ENCODE data around the gene SEM1. TPM values are rescaled to one million over a fixed set of nuclear protein-coding genes. Genes with fewer than 3 reads are reported as not detected.
"Not testable (repeated sequence)": the region's sequence is repeated elsewhere in the genome, so short reads cannot be mapped to it uniquely, and the experiment has no call there.

The SEM1 gene
- total RNA-seq, result 55.3 TPM
- long read RNA-seq, transcript SEM1-201 (3 exons, 1,314 nt), result major isoform, 48 of 55 reads
- long read RNA-seq, partial matches to known transcripts, result 0 of 55 reads
- long read RNA-seq, other reads (novel, unspliced or antisense), result 6 of 55 reads

- intact Hi-C loops (cut with DNase I), result loop anchor here (5.0 kb wide), 1 partner anchor 387 kb away; the partner anchor contains the start of gene SLC25A13
Measured at GRCh38 chr7:96709381-96710228, at the start of gene SEM1. SEM1 (minus strand) TSS chr7:96709846; CDS start chr7:96709763, 83 bp downstream.

GRCh38 chr7:96757880-96758279 lies 48.2 kb upstream of the SEM1 start:
- intact Hi-C loops (cut with DNase I); DNase-seq (ENCODE audit: low spot score): not testable (repeated sequence)

More at GRCh38 chr7:96709381-96710228, at the start of gene SEM1:
- peak; percentile 92 for DNase-seq (ENCODE audit: low spot score)

- intact Hi-C loops (cut with DNase I), result no loop called here
- DNase-seq (ENCODE audit: low spot score), result no peak
Measured at GRCh38 chr7:96747418-96747940, 37.8 kb upstream of the SEM1 start.

DNA sequence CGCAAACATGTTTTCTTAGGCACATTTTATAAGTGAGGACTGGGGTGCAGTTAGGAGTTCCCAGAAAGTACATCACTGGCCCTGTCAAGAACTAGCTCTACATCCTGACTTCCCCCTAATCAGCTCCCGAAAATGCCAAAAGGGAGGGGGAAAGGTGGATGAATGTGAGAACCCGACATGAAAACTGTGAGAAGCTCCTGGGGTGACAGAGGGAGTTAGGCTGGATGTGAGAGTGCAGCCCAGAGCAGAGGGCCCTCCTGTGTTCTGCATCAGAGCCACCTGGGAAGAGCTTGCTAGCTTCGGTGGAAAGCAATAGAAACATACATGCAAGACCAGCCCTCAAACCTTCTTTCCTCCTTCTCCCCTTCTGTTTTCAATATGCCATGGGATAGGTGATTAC lies 30.5 kb upstream of the SEM1 start:
- intact Hi-C loops (cut with DNase I), result no loop called here
- DNase-seq (ENCODE audit: low spot score), result no peak

DNA sequence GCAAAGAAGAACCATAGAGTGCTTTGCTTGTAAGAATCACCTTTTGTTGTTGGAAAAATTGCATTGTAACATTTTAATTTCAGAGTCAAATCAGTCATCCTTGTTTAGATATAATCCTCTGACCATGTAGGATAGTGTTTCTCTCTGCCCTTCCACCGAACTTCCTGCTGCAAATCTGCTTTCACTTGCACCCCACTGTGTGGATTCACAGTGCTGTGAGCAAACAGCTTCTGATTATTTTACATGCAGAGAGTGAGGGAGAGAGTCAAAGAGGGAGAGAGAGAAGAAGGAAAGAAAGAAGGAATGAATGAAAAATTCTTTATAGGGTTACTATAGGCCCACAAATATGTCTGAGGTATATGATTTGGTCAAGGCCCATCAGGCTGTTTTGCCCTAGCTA lies 30.0 kb upstream of the SEM1 start:
- intact Hi-C loops (cut with DNase I), result no loop called here

GRCh38 chr7:96739167-96739566 lies 29.5 kb upstream of the SEM1 start:
- DNase-seq (ENCODE audit: low spot score), result no peak
- intact Hi-C loops (cut with DNase I), result no loop called here

More for the DNA sequence above, 30.0 kb upstream of the SEM1 start:
- no peak for DNase-seq (ENCODE audit: low spot score)

GRCh38 chr7:96738705-96739104 lies 29.1 kb upstream of the SEM1 start:
- DNase-seq (ENCODE audit: low spot score), result no peak
- intact Hi-C loops (cut with DNase I), result no loop called here

DNA sequence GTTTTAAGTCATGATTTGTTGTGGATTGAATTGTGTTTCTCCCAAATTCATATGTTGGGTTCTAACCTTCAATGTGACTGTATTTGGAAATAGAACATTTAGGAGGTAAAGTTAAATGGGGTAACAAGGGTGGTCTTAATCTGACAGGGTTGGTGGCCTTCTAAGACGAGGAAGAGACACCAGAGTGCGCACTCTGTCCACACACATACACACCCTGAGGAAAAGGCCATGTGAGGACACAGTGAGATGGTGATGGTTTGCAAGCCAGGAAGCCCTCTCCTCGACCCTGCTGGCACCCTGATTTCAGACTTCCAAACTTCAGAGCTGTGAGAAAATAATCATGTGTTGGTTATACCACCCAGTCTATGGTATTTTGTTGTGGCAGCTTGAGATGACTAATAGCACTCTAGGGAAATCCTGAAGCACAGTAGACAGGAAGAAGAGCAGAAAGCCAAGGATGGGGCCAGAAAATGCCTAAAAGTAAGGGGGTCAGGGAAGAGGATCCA lies 28.0 kb upstream of the SEM1 start:
- no peak for DNase-seq (ENCODE audit: low spot score)
- intact Hi-C loops (cut with DNase I), result no loop called here

DNA sequence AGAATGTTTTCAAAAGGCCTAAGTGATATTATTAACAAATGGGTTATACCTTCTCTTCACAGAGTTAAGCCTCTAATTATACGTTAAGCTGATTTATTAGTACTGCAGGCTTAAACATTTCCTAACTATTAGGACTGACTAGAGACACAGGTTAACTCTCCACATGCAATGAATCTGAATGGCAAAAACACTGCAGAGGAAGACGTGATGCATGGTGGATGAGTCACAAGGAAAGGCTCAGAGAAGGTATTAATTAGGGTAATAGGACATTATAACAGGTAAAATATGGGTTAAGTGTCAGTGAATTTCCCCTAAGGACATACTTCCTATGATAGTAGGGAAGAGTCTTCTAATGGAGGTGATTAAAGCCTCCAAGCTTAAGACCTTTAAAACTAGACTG lies 24.7 kb upstream of the SEM1 start:
- no peak for DNase-seq (ENCODE audit: low spot score)
- intact Hi-C loops (cut with DNase I), result no loop called here

GRCh38 chr7:96729820-96730219 lies 20.2 kb upstream of the SEM1 start:
- intact Hi-C loops (cut with DNase I), result no loop called here
- DNase-seq (ENCODE audit: low spot score), result no peak

DNA sequence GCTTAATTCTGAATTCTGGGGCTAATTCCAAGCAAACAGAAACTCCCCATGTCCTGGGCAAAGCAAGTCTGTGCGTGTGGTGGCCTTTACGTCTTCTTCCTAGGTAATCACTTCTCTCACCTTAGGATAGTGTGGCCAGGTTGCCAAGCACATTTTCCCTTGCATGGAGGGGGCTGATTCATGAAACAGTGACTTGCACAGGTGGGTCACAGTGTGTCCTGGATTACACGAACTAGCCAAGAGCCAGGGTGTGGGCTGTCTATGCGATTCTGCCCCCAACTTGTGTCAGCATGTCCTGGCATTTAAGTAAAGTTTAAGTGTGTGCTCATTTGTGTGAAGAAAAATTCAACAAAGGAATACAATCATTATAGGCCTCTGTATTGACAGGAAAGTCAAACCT lies 18.5 kb upstream of the SEM1 start:
- intact Hi-C loops (cut with DNase I), result no loop called here
- no peak for DNase-seq (ENCODE audit: low spot score)

GRCh38 chr7:96727534-96728088 lies 18.0 kb upstream of the SEM1 start:
- DNase-seq (ENCODE audit: low spot score), result no peak
- intact Hi-C loops (cut with DNase I), result no loop called here

GRCh38 chr7:96723622-96724021 lies 14.0 kb upstream of the SEM1 start:
- intact Hi-C loops (cut with DNase I), result no loop called here
- DNase-seq (ENCODE audit: low spot score), result no peak

GRCh38 chr7:96722928-96723327 lies 13.3 kb upstream of the SEM1 start:
- DNase-seq (ENCODE audit: low spot score); intact Hi-C loops (cut with DNase I): not testable (repeated sequence)

DNA sequence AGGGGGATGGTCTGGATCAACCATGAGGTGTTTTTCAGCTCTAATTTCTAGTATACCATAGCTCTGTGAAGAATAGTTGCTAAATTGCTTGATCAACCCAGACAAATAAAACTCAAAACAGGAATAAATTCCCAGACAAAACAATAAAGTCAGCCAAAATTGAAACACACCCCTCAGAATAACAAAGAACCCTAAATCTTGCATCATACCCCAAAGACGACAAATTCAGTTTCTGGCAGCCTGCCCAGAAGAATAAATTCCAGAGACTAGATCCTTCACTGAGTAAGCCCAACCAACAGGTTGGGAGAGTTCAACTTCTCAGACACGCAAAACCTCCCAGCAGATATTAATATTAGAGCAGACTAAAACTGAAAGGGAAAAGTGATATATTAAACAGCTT lies 11.2 kb upstream of the SEM1 start:
- intact Hi-C loops (cut with DNase I), result no loop called here
- no peak for DNase-seq (ENCODE audit: low spot score)

GRCh38 chr7:96719164-96719563 lies 9.5 kb upstream of the SEM1 start:
- intact Hi-C loops (cut with DNase I), result no loop called here
- DNase-seq (ENCODE audit: low spot score), result no peak

- intact Hi-C loops (cut with DNase I), result no loop called here
- DNase-seq (ENCODE audit: low spot score), result no peak
Measured at GRCh38 chr7:96718107-96719003, 8.7 kb upstream of the SEM1 start.

GRCh38 chr7:96713037-96713436 lies 3.4 kb upstream of the SEM1 start:
- DNase-seq (ENCODE audit: low spot score), result no peak
- intact Hi-C loops (cut with DNase I), result no loop called here

DNA sequence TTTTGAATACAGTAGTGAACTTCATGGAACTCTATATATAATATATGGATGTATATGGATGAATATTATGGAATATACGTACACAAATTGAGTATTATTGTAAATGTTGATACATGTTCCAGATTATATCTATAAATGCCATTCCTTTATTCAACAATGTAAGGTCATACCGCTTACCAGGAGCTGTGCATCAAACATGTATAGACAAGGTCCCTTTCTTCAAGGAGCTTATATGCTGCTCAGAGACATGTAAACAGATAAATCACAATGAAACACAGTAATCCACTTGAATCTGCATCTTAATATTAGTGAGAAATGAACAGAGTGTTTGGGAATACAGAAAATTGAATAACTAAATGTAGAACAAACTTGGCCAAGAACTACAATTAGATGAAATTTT lies 898 bp upstream of the SEM1 start:
- DNase-seq (ENCODE audit: low spot score), result no peak
- intact Hi-C loops (cut with DNase I), result no loop called here

Data from cardiac septum (tissue), 1 donor.